ENCODE data around the gene YIPF3. TPM values are rescaled to one million over a fixed set of nuclear protein-coding genes. Genes with fewer than 3 reads are reported as not detected.

The YIPF3 gene
- polyA plus RNA-seq, 1 donor (not counting 4 experiments of a cell fraction or from before 2014, with no cell fraction given), result 136 TPM

GRCh38 chr6:43517505-43518357, 1.0 kb upstream of the YIPF3 start:
- DNase-seq (ENCODE audit: low read depth, low spot score) (no peak), FAIRE-seq (peak; percentile 34)
- peaks cover 28% of the 10 kb centered on the region for H3K4me1 ChIP-seq (ENCODE audit: control insufficient read depth, extremely low read depth, insufficient read depth, low read length)
- H3K9me1 ChIP-seq (ENCODE audit: control insufficient read depth, extremely low read depth, insufficient read depth, low read length), result peaks cover 8% of the 10 kb centered on the region
- peak overlapping the region; percentile 96 for H3K4me2 ChIP-seq (ENCODE audit: control insufficient read depth, extremely low read depth, insufficient read depth, low read depth, low read length)
- TF ChIP-seq CTCF (optimal IDR thresholded peaks at IDR 0.05 in 1 of 3, IDR thresholded peaks at IDR 0.05 in 1 of 3, conservative IDR thresholded peaks at IDR 0.05 in 1 of 3; ENCODE audit: extremely low read depth in 1 of 3, insufficient read depth in 2 of 3, low read length in 3 of 3) (no peak), EZH2 (IDR thresholded peaks at IDR 0.05; ENCODE audit: low read length) (no peak)
- H3K27me3 ChIP-seq (ENCODE audit: control insufficient read depth, extremely low read depth, insufficient read depth, low read length), result no peaks in the 10 kb centered on the region
- dilution Hi-C loops (cut with MboI; ENCODE audit: extremely low pct_ligation_motif_present, low sequenced_read_pairs), result no loop called here
- no peaks in the 10 kb centered on the region for H3K9me3 ChIP-seq (ENCODE audit: control insufficient read depth, low read depth, low read length)
- H4K20me1 ChIP-seq (ENCODE audit: control insufficient read depth, extremely low read depth, insufficient read depth, low read length), result peaks cover 10% of the 10 kb centered on the region
- peaks cover 37 to 60% of the 10 kb centered on the region in 2 experiments for H3K36me3 ChIP-seq (ENCODE audit: control insufficient read depth in 2 of 2, extremely low read depth in 1 of 2, insufficient read depth in 2 of 2, low read length in 2 of 2)
- H2AFZ ChIP-seq (ENCODE audit: control insufficient read depth, low read length), result peak overlapping the region; percentile 82
- peak overlapping the region; percentile 75 to 89 (median 86) for H3K4me3 ChIP-seq (ENCODE audit: control insufficient read depth in 2 of 3, extremely low read depth in 1 of 3, insufficient read depth in 2 of 3, low read depth in 1 of 3, low read length in 3 of 3)
- H3K79me2 ChIP-seq (ENCODE audit: control insufficient read depth, insufficient read depth, low read length), result peaks cover 60% of the 10 kb centered on the region
- peak overlapping the region; percentile 92 for H3K27ac ChIP-seq (ENCODE audit: control insufficient read depth, insufficient read depth, low read length)
- H3K9ac ChIP-seq (ENCODE audit: control insufficient read depth, extremely low read depth, insufficient read depth, low read length), result peak overlapping the region; percentile 97

GRCh38 chr6:43516367-43516696, 394 bp downstream of the YIPF3 start:
- Histone ChIP-seq H3K4me3 (ENCODE audit: control insufficient read depth in 2 of 3, extremely low read depth in 1 of 3, insufficient read depth in 2 of 3, low read depth in 1 of 3, low read length in 3 of 3) (peak overlapping the region; percentile 75 to 89 (median 86)), H3K9ac (ENCODE audit: control insufficient read depth, extremely low read depth, insufficient read depth, low read length) (peak overlapping the region; percentile 97), H3K36me3 (ENCODE audit: control insufficient read depth in 2 of 2, extremely low read depth in 1 of 2, insufficient read depth in 2 of 2, low read length in 2 of 2) (peaks cover 36 to 58% of the 10 kb centered on the region in 2 experiments), H3K79me2 (ENCODE audit: control insufficient read depth, insufficient read depth, low read length) (peaks cover 60% of the 10 kb centered on the region), H2AFZ (ENCODE audit: control insufficient read depth, low read length) (peak overlapping the region; percentile 75), H3K9me3 (ENCODE audit: control insufficient read depth, low read depth, low read length) (no peaks in the 10 kb centered on the region), H3K4me1 (ENCODE audit: control insufficient read depth, extremely low read depth, insufficient read depth, low read length) (peaks cover 28% of the 10 kb centered on the region), H3K27me3 (ENCODE audit: control insufficient read depth, extremely low read depth, insufficient read depth, low read length) (no peaks in the 10 kb centered on the region), H3K9me1 (ENCODE audit: control insufficient read depth, extremely low read depth, insufficient read depth, low read length) (peaks cover 8% of the 10 kb centered on the region), H4K20me1 (ENCODE audit: control insufficient read depth, extremely low read depth, insufficient read depth, low read length) (peaks cover 8% of the 10 kb centered on the region), H3K27ac (ENCODE audit: control insufficient read depth, insufficient read depth, low read length) (peak overlapping the region; percentile 92), H3K4me2 (ENCODE audit: control insufficient read depth, extremely low read depth, insufficient read depth, low read depth, low read length) (peak overlapping the region; percentile 98)
- dilution Hi-C loops (cut with MboI; ENCODE audit: extremely low pct_ligation_motif_present, low sequenced_read_pairs), result no loop called here
- TF ChIP-seq CTCF (optimal IDR thresholded peaks at IDR 0.05 in 1 of 3, IDR thresholded peaks at IDR 0.05 in 1 of 3, conservative IDR thresholded peaks at IDR 0.05 in 1 of 3; ENCODE audit: extremely low read depth in 1 of 3, insufficient read depth in 2 of 3, low read length in 3 of 3) (no peak), EZH2 (IDR thresholded peaks at IDR 0.05; ENCODE audit: low read length) (no peak)
- DNase-seq (ENCODE audit: low read depth, low spot score) (no peak), FAIRE-seq (no peak)
